Measurements from ENCODE around the gene PLPP7.
"Not testable (repeated sequence)": the region's sequence is repeated elsewhere in the genome, so short reads cannot be mapped to it uniquely, and the experiment has no call there.

The PLPP7 gene

GRCh38 chr9:131270171-131271015, 19.1 kb upstream of the PLPP7 start:
- no peak for DNase-seq

- DNase-seq: not testable (repeated sequence)
Measured at GRCh38 chr9:131271016-131271273, 18.6 kb upstream of the PLPP7 start.

GRCh38 chr9:131271506-131271931, 18.0 kb upstream of the PLPP7 start:
- DNase-seq: no peak

GRCh38 chr9:131272212-131272611, 17.3 kb upstream of the PLPP7 start:
- no peak for DNase-seq

GRCh38 chr9:131273146-131273855, 16.2 kb upstream of the PLPP7 start:
- no peak for DNase-seq

GRCh38 chr9:131273856-131274673, 15.5 kb upstream of the PLPP7 start:
- DNase-seq: no peak

- DNase-seq: no peak
Measured at GRCh38 chr9:131274674-131275331, 14.7 kb upstream of the PLPP7 start.

GRCh38 chr9:131275332-131276093, 14.0 kb upstream of the PLPP7 start:
- no peak for DNase-seq

GRCh38 chr9:131276094-131276888, 13.2 kb upstream of the PLPP7 start, which contains the start of gene FAM78A:
TSS of gene FAM78A (minus strand) at chr9:131276510. CDS start at chr9:131276179, 331 bp downstream.
- no peak for DNase-seq

GRCh38 chr9:131276891-131277286, 12.6 kb upstream of the PLPP7 start:
- DNase-seq: no peak

GRCh38 chr9:131277287-131277909, 12.1 kb upstream of the PLPP7 start:
- DNase-seq: no peak

- DNase-seq: peak; percentile 57
Measured at GRCh38 chr9:131277910-131278701, 11.4 kb upstream of the PLPP7 start.

- no peak for DNase-seq
Measured at GRCh38 chr9:131278702-131279111, 10.8 kb upstream of the PLPP7 start.

GRCh38 chr9:131279196-131279862, 10.2 kb upstream of the PLPP7 start:
- no peak for DNase-seq

GRCh38 chr9:131279863-131280570, 9.5 kb upstream of the PLPP7 start:
- no peak for DNase-seq

GRCh38 chr9:131280660-131281059, 8.9 kb upstream of the PLPP7 start:
- no peak for DNase-seq

GRCh38 chr9:131281119-131281965, 8.2 kb upstream of the PLPP7 start:
- DNase-seq: no peak

GRCh38 chr9:131282175-131282574, 7.3 kb upstream of the PLPP7 start:
- no peak for DNase-seq
